SK-N-SH (cell line): ENCODE data around the gene NCF2.

Experiments
- ELF1 ChIP-seq: IDR thresholded peaks from 2 replicates; pipeline ENCODE4 v1.4.0; 2012
- EP300 ChIP-seq, 2 experiments: IDR thresholded peaks; 2 replicates each; pipeline versions ENCODE4 v1.4.0 to v1.6.1; 2012; ENCODE audit warnings: borderline replicate concordance in 1 of 2, low read depth in 1 of 2, low read length in 1 of 2
- NRF1 ChIP-seq: IDR thresholded peaks from 2 replicates; pipeline ENCODE4 v1.6.1; 2012; ENCODE audit warnings: low read depth, mild to moderate bottlenecking, low read length
- POLR2AphosphoS5 ChIP-seq: IDR thresholded peaks from 2 replicates; pipeline ENCODE4 v1.6.1; 2012; ENCODE audit warnings: low read depth, low read length
- RAD21 ChIP-seq: IDR thresholded peaks from 2 replicates; pipeline ENCODE4 v1.6.1; 2012; ENCODE audit warnings: mild to moderate bottlenecking, low read length
- RFX5 ChIP-seq: IDR thresholded peaks from 2 replicates; pipeline ENCODE4 v1.6.1; 2012; ENCODE audit warnings: mild to moderate bottlenecking, improper control_type of control experiment, low read length
- SIN3A ChIP-seq: IDR thresholded peaks from 2 replicates; pipeline ENCODE4 v1.6.1; 2012; ENCODE audit warnings: low read depth, mild to moderate bottlenecking, low read length, moderate library complexity, borderline replicate concordance
- TAF1 ChIP-seq: IDR thresholded peaks from 2 replicates; pipeline ENCODE4 v1.6.1; 2012; ENCODE audit warnings: low read depth, mild to moderate bottlenecking, low read length, moderate library complexity, borderline replicate concordance
- TF ChIP-seq, protein P1 (sequence below): fragments of 200-600 bp; sonication (generic); IDR thresholded peaks from 2 replicates; pipeline ENCODE4 v1.6.1; 2017; ENCODE audit warnings: antibody characterized with exemption, mild to moderate bottlenecking, moderate library complexity
- TF ChIP-seq, protein P2 (sequence below): IDR thresholded peaks from 2 replicates; pipeline ENCODE4 v1.6.1; 2012; ENCODE audit warnings: mild to moderate bottlenecking, low read depth, low read length, moderate library complexity

GRCh38 chr1:183552441-183552840, 37.8 kb downstream of the NCF2 start:
- TF ChIP-seq POLR2AphosphoS5 (no peak), RFX5 (no peak), ELF1 (no peak), SIN3A (no peak), EP300 (IDR thresholded peaks at IDR 0.05; ENCODE audit: borderline replicate concordance in 1 of 2, low read depth in 1 of 2, low read length in 1 of 2) (no peak), NRF1 (no peak), TAF1 (no peak), RAD21 (no peak)
- TF ChIP-seq, protein P1, sequence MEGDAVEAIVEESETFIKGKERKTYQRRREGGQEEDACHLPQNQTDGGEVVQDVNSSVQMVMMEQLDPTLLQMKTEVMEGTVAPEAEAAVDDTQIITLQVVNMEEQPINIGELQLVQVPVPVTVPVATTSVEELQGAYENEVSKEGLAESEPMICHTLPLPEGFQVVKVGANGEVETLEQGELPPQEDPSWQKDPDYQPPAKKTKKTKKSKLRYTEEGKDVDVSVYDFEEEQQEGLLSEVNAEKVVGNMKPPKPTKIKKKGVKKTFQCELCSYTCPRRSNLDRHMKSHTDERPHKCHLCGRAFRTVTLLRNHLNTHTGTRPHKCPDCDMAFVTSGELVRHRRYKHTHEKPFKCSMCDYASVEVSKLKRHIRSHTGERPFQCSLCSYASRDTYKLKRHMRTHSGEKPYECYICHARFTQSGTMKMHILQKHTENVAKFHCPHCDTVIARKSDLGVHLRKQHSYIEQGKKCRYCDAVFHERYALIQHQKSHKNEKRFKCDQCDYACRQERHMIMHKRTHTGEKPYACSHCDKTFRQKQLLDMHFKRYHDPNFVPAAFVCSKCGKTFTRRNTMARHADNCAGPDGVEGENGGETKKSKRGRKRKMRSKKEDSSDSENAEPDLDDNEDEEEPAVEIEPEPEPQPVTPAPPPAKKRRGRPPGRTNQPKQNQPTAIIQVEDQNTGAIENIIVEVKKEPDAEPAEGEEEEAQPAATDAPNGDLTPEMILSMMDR, result no peak
- TF ChIP-seq, protein P2, sequence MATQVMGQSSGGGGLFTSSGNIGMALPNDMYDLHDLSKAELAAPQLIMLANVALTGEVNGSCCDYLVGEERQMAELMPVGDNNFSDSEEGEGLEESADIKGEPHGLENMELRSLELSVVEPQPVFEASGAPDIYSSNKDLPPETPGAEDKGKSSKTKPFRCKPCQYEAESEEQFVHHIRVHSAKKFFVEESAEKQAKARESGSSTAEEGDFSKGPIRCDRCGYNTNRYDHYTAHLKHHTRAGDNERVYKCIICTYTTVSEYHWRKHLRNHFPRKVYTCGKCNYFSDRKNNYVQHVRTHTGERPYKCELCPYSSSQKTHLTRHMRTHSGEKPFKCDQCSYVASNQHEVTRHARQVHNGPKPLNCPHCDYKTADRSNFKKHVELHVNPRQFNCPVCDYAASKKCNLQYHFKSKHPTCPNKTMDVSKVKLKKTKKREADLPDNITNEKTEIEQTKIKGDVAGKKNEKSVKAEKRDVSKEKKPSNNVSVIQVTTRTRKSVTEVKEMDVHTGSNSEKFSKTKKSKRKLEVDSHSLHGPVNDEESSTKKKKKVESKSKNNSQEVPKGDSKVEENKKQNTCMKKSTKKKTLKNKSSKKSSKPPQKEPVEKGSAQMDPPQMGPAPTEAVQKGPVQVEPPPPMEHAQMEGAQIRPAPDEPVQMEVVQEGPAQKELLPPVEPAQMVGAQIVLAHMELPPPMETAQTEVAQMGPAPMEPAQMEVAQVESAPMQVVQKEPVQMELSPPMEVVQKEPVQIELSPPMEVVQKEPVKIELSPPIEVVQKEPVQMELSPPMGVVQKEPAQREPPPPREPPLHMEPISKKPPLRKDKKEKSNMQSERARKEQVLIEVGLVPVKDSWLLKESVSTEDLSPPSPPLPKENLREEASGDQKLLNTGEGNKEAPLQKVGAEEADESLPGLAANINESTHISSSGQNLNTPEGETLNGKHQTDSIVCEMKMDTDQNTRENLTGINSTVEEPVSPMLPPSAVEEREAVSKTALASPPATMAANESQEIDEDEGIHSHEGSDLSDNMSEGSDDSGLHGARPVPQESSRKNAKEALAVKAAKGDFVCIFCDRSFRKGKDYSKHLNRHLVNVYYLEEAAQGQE, result no peak
